ENCODE data around the gene SNRPA1. TPM values are rescaled to one million over a fixed set of nuclear protein-coding genes. Genes with fewer than 3 reads are reported as not detected.

The SNRPA1 gene
- total and polyA plus RNA-seq, 2 of the 13 experiments (the other 11 are each of a cell fraction or from before 2014, with no cell fraction given), result 41.2 to 108 TPM

DNA sequence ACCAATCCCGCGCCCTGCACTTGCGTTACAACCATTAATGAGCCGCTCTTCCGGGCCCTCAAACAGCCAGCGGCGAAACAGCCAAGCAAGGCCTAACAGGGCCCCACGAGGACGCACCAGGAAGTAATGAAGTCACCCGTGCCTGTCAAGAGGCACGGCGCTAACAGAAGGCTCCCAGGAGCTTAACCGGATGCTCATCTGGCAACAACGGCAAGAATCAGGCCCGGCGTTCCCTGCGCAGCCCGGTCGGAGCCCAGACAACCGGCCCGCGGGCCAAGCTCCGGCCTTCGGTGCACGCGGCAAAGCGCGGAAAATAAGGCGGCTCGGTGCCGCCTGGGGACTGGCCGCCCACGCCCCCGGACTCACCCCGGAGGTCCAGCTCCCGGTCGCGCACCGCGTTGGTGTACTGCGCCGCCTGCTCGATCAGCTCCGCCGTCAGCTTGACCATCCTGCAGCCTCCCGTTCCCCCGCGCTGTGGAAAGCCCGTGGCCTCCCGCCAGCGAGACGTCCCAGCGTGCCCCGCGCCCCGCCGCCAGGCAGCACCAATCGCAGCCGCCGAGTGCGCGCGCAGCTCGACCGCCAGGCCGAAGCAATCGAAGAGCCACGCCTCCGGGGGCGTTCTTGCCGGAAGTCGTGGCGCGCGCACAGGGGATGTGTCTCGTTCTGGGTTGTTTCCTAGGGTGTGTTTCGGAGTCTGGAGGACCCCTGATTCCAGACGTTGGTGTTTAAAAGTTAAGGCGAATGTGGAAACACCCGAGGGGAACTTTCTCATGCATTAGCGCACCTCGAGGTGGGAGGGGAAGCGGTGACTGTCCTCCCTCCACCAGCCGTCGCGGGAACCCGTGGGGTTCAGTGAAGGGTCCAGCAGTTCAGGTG lies at the start of gene SNRPA1 (continued):
- TF ChIP-seq, protein P1, sequence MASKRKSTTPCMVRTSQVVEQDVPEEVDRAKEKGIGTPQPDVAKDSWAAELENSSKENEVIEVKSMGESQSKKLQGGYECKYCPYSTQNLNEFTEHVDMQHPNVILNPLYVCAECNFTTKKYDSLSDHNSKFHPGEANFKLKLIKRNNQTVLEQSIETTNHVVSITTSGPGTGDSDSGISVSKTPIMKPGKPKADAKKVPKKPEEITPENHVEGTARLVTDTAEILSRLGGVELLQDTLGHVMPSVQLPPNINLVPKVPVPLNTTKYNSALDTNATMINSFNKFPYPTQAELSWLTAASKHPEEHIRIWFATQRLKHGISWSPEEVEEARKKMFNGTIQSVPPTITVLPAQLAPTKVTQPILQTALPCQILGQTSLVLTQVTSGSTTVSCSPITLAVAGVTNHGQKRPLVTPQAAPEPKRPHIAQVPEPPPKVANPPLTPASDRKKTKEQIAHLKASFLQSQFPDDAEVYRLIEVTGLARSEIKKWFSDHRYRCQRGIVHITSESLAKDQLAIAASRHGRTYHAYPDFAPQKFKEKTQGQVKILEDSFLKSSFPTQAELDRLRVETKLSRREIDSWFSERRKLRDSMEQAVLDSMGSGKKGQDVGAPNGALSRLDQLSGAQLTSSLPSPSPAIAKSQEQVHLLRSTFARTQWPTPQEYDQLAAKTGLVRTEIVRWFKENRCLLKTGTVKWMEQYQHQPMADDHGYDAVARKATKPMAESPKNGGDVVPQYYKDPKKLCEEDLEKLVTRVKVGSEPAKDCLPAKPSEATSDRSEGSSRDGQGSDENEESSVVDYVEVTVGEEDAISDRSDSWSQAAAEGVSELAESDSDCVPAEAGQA (IDR thresholded peaks at IDR 0.05; ENCODE audit: low read depth), result peak; percentile 66; the same call in 1 of the 2 replicates
- TF ChIP-seq, protein P1 (CRISPR knock-in tag; IDR thresholded peaks at IDR 0.05; ENCODE audit: borderline replicate concordance), result 0 out of 2 replicates have a peak, but pooled peaks have one; percentile 50
- no peak for TF ChIP-seq FOXA1 (IDR thresholded peaks at IDR 0.05)
- TF ChIP-seq FOXA1 (CRISPR knock-in tag; IDR thresholded peaks at IDR 0.05), result peak; percentile 31; the same call in 1 of the 2 replicates
- TF ChIP-seq, protein P2, sequence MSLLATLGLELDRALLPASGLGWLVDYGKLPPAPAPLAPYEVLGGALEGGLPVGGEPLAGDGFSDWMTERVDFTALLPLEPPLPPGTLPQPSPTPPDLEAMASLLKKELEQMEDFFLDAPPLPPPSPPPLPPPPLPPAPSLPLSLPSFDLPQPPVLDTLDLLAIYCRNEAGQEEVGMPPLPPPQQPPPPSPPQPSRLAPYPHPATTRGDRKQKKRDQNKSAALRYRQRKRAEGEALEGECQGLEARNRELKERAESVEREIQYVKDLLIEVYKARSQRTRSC (CRISPR knock-in tag; IDR thresholded peaks at IDR 0.05; ENCODE audit: low read depth), result no peak; the same call in 1 of the 2 replicates
- TF ChIP-seq EHMT2 (IDR thresholded peaks at IDR 0.05; ENCODE audit: borderline replicate concordance, low read depth, low read length), result no peak
- TF ChIP-seq TBL1XR1 (IDR thresholded peaks at IDR 0.05; ENCODE audit: borderline replicate concordance, low read length, partially characterized antibody), result no peak
- TF ChIP-seq JUNB (CRISPR knock-in tag; IDR thresholded peaks at IDR 0.05; ENCODE audit: borderline replicate concordance), result peak; percentile 60; the same call in 1 of the 2 replicates
- TF ChIP-seq NR2F2 (IDR thresholded peaks at IDR 0.05; ENCODE audit: borderline replicate concordance, low read depth), result no peak
- TF ChIP-seq MLLT10 (CRISPR knock-in tag; IDR thresholded peaks at IDR 0.05), result no peak
- peak; percentile 80; the same call in 1 of the 2 replicates for TF ChIP-seq MIXL1 (CRISPR knock-in tag; IDR thresholded peaks at IDR 0.05)
- TF ChIP-seq LRRFIP1 (CRISPR knock-in tag; conservative IDR thresholded peaks at IDR 0.05), result no peak
- TF ChIP-seq RNF2 (conservative IDR thresholded peaks at IDR 0.05; ENCODE audit: low read depth), result no peak; the same call in 1 of the 2 replicates
- 0 out of 2 replicates have a peak, but pooled peaks have one; percentile 74 for TF ChIP-seq ZBTB7B (CRISPR knock-in tag; IDR thresholded peaks at IDR 0.05)
- no peak for TF ChIP-seq CBX1 (IDR thresholded peaks at IDR 0.05; ENCODE audit: low read depth)
- peak; percentile 53; the same call in 1 of the 2 replicates for TF ChIP-seq ZSCAN9 (CRISPR knock-in tag; IDR thresholded peaks at IDR 0.05; ENCODE audit: borderline replicate concordance)
- TF ChIP-seq ZNF772 (CRISPR knock-in tag; IDR thresholded peaks at IDR 0.05), result peak; percentile 68
- TF ChIP-seq RBAK (CRISPR knock-in tag; IDR thresholded peaks at IDR 0.05), result no peak
- TF ChIP-seq MAFG (CRISPR knock-in tag; IDR thresholded peaks at IDR 0.05), result no peak

All from HepG2 (cell line).